Esophagus muscularis mucosa (tissue), 4 donors: ENCODE data around the gene TANGO2.

Experiments
- EP300 ChIP-seq: sonication (generic); formaldehyde crosslinking; IDR thresholded peaks from one replicate; pipeline ENCODE4 v1.6.1; 2017; ENCODE audit warnings: antibody characterized with exemption
- POLR2A ChIP-seq: fragments of 450-650 bp; IDR thresholded peaks from one replicate; pipeline ENCODE4 v1.6.1; 2017; ENCODE audit warnings: antibody characterized with exemption, moderate library complexity, mild to moderate bottlenecking, low read depth
- TF ChIP-seq, protein P1 (sequence below), 3 experiments: fragments of 200-600 bp in 2 of 3; fragments of 450-650 bp in 1 of 3; sonication (generic) in 2 of 3; IDR thresholded peaks; one replicate each; pipeline ENCODE4 v1.5.1; 2017 to 2019; ENCODE audit warnings: antibody characterized with exemption in 3 of 3, mild to moderate bottlenecking in 2 of 3, moderate library complexity in 1 of 3

GRCh38 chr22:20063271-20064139 is 42.6 kb downstream of the TANGO2 start:
- TF ChIP-seq, protein P1, sequence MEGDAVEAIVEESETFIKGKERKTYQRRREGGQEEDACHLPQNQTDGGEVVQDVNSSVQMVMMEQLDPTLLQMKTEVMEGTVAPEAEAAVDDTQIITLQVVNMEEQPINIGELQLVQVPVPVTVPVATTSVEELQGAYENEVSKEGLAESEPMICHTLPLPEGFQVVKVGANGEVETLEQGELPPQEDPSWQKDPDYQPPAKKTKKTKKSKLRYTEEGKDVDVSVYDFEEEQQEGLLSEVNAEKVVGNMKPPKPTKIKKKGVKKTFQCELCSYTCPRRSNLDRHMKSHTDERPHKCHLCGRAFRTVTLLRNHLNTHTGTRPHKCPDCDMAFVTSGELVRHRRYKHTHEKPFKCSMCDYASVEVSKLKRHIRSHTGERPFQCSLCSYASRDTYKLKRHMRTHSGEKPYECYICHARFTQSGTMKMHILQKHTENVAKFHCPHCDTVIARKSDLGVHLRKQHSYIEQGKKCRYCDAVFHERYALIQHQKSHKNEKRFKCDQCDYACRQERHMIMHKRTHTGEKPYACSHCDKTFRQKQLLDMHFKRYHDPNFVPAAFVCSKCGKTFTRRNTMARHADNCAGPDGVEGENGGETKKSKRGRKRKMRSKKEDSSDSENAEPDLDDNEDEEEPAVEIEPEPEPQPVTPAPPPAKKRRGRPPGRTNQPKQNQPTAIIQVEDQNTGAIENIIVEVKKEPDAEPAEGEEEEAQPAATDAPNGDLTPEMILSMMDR (IDR thresholded peaks at IDR 0.05) = no peak
- TF ChIP-seq EP300 (no peak), POLR2A (no peak)
